Measurements from ENCODE around the gene MYO5A.

DNA sequence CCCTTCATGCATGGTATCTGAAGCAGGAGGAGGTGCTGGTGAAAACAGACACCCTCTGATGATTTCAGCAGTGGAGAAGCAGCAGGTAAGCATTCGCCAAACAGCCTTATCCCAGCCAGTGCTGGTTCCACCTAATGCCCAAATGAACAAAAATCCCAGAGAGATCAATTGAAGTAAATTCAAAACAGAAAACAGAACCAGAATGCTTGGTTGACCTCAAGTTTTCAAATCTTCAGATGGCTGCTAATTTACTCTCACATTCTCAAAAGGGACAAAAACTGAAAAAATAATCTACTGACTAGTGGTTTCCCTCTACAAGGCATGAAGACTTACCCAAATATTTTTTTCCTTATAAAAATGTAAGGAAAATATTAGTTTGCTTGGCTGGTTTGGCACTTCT is 146.0 kb downstream of the MYO5A start:
- TF ChIP-seq CTCF (conservative IDR thresholded peaks at IDR 0.05) = no peak
- TF ChIP-seq ZFX (IDR thresholded peaks at IDR 0.05) = no peak

All from C4-2B (cell line).